ENCODE data around the gene CADM1. TPM values are rescaled to one million over a fixed set of nuclear protein-coding genes. Genes with fewer than 3 reads are reported as not detected.

Gene CADM1
- total and polyA plus RNA-seq, 2 donors (not counting 3 experiments of a cell fraction or from before 2014, with no cell fraction given), result 0.52 to 2.6 TPM

DNA sequence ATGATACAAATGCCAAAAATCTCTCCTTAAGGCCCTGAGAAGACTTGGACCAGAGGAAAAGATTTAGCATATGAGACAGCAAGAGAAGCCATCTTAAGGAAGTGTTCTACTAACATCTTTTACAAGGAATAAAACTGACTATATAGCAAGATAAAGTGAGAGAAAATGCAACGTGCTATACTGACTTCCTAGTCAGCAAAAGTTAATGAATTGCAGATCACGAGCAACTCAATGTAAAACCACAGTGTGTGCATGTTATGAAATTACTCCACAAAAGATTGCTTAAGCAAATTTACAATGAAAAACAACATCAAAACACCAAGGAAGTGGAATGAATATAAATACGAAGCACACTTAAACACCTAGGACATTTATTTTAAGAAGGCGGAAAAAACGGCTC lies 187.5 kb downstream of the CADM1 start:
- Histone ChIP-seq H3K4me1 (ENCODE audit: control insufficient read depth, extremely low read depth, insufficient read depth, low read length) (no peaks in the 10 kb centered on the region), H3K9me1 (replicated peaks; ENCODE audit: control insufficient read depth, extremely low read depth, insufficient read depth, low read length) (no peaks in the 10 kb centered on the region), H3K36me3 (ENCODE audit: control insufficient read depth in 2 of 2, extremely low read depth in 1 of 2, insufficient read depth in 2 of 2, low read length in 2 of 2) (no peaks in the 10 kb centered on the region), H3K27me3 (ENCODE audit: control insufficient read depth in 2 of 2, insufficient read depth in 2 of 2, low read length in 2 of 2) (no peaks in the 10 kb centered on the region), H2AFZ (ENCODE audit: low read depth, low read length) (no peak overlapping the region), H3K4me3 (replicated peaks in 1 of 3; ENCODE audit: insufficient read depth in 1 of 3, low read depth in 1 of 3, low read length in 3 of 3) (no peak overlapping the region), H3K27ac (ENCODE audit: insufficient read depth, low read depth, low read length) (no peak overlapping the region), H3K9me3 (replicated peaks; ENCODE audit: control insufficient read depth, insufficient read depth, low read length) (no peaks in the 10 kb centered on the region), H3K79me2 (ENCODE audit: control insufficient read depth, insufficient read depth, low read length) (no peaks in the 10 kb centered on the region), H3K4me2 (ENCODE audit: insufficient read depth, low read length) (no peak overlapping the region), H3K9ac (replicated peaks; ENCODE audit: extremely low read depth, insufficient read depth, low read length) (no peak overlapping the region), H4K20me1 (replicated peaks; ENCODE audit: control insufficient read depth, extremely low read depth, insufficient read depth, low read length) (no peaks in the 10 kb centered on the region)
- TF ChIP-seq GATA2 (IDR thresholded peaks at IDR 0.05; ENCODE audit: insufficient read depth, insufficient read length, low read depth, low read length), result no peak
- TF ChIP-seq EZH2 (IDR thresholded peaks at IDR 0.05; ENCODE audit: borderline replicate concordance, low read depth, low read length, severe bottlenecking), result no peak
- TF ChIP-seq FOS (IDR thresholded peaks at IDR 0.05; ENCODE audit: borderline replicate concordance, insufficient read depth, low read length), result no peak
- TF ChIP-seq POLR2AphosphoS5 (IDR thresholded peaks at IDR 0.05; ENCODE audit: insufficient read depth, low read depth, low read length), result no peak
- TF ChIP-seq, protein P1, sequence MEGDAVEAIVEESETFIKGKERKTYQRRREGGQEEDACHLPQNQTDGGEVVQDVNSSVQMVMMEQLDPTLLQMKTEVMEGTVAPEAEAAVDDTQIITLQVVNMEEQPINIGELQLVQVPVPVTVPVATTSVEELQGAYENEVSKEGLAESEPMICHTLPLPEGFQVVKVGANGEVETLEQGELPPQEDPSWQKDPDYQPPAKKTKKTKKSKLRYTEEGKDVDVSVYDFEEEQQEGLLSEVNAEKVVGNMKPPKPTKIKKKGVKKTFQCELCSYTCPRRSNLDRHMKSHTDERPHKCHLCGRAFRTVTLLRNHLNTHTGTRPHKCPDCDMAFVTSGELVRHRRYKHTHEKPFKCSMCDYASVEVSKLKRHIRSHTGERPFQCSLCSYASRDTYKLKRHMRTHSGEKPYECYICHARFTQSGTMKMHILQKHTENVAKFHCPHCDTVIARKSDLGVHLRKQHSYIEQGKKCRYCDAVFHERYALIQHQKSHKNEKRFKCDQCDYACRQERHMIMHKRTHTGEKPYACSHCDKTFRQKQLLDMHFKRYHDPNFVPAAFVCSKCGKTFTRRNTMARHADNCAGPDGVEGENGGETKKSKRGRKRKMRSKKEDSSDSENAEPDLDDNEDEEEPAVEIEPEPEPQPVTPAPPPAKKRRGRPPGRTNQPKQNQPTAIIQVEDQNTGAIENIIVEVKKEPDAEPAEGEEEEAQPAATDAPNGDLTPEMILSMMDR (IDR thresholded peaks at IDR 0.05; ENCODE audit: extremely low read depth in 1 of 2, insufficient read depth in 1 of 2, low read depth in 1 of 2, low read length in 2 of 2), result no peak
- no peak for TF ChIP-seq POLR2A (IDR thresholded peaks at IDR 0.05; ENCODE audit: low read depth, low read length)
- TF ChIP-seq, protein P2, sequence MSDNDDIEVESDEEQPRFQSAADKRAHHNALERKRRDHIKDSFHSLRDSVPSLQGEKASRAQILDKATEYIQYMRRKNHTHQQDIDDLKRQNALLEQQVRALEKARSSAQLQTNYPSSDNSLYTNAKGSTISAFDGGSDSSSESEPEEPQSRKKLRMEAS (IDR thresholded peaks at IDR 0.05; ENCODE audit: insufficient read depth, insufficient read length), result no peak
- TF ChIP-seq JUN (IDR thresholded peaks at IDR 0.05; ENCODE audit: borderline replicate concordance, insufficient read depth, insufficient read length, low read depth), result no peak
- TF ChIP-seq MYC (IDR thresholded peaks at IDR 0.05; ENCODE audit: low read depth, low read length), result no peak
- dilution Hi-C loops (cut with MboI; ENCODE audit: extremely low pct_ligation_motif_present, low sequenced_read_pairs), result no loop called here
- FAIRE-seq (no peak), DNase-seq (ENCODE audit: low read depth, low spot score) (no peak)
- ChIA-PET CTCF (no interaction called here), POLR2A (no interaction called here)
- BruUV-seq (replicated peaks), result no TSS peak
- intact Hi-C loops (cut with micrococcal nuclease), result no loop called here
